ENCODE results near the gene MARCHF10.

DNA sequence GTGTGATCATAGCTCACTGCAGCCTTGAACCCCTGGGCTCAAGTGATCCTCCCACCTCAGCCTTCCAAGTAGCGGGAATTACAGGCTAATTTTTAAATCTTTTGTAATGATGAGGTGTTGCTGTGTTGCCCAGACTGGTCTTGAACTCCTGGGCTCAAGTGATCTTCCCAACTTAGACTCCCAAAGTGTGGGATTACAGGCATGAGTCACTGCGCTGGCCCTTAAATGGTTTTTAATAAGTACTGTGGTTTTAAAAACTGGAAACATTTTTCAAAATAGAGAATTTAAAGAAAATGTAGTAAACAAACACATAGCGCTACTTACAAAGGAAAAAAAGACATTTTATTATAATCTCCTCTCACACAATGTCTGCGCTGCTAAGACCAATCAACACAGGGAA lies 32.2 kb downstream of the MARCHF10 start:
- TF ChIP-seq SP1 (IDR thresholded peaks at IDR 0.05; ENCODE audit: low read depth) (no peak), EZH2 (IDR thresholded peaks at IDR 0.05) (no peak), EGR1 (IDR thresholded peaks at IDR 0.05; ENCODE audit: low read depth) (no peak), POLR2AphosphoS5 (IDR thresholded peaks at IDR 0.05; ENCODE audit: low read depth, low read length) (no peak), TCF7L2 (IDR thresholded peaks at IDR 0.05; ENCODE audit: borderline replicate concordance, extremely low read depth, insufficient read depth, insufficient read length) (no peak), ZNF274 (IDR thresholded peaks at IDR 0.05; ENCODE audit: low read depth, low read length) (no peak), POLR2A (IDR thresholded peaks at IDR 0.05; ENCODE audit: borderline replicate concordance, extremely low read depth, insufficient read depth, insufficient read length) (no peak), SRF (IDR thresholded peaks at IDR 0.05; ENCODE audit: low read depth) (no peak), YY1 (IDR thresholded peaks at IDR 0.05; ENCODE audit: extremely low read depth, insufficient replicate concordance, low read depth, low read length) (no peak), CEBPB (IDR thresholded peaks at IDR 0.05; ENCODE audit: low read depth) (no peak)
- TF ChIP-seq, protein P1, sequence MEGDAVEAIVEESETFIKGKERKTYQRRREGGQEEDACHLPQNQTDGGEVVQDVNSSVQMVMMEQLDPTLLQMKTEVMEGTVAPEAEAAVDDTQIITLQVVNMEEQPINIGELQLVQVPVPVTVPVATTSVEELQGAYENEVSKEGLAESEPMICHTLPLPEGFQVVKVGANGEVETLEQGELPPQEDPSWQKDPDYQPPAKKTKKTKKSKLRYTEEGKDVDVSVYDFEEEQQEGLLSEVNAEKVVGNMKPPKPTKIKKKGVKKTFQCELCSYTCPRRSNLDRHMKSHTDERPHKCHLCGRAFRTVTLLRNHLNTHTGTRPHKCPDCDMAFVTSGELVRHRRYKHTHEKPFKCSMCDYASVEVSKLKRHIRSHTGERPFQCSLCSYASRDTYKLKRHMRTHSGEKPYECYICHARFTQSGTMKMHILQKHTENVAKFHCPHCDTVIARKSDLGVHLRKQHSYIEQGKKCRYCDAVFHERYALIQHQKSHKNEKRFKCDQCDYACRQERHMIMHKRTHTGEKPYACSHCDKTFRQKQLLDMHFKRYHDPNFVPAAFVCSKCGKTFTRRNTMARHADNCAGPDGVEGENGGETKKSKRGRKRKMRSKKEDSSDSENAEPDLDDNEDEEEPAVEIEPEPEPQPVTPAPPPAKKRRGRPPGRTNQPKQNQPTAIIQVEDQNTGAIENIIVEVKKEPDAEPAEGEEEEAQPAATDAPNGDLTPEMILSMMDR (IDR thresholded peaks at IDR 0.05 in 2 of 3, conservative IDR thresholded peaks at IDR 0.05 in 1 of 3; ENCODE audit: borderline replicate concordance in 1 of 3, insufficient read depth in 1 of 3, low read depth in 2 of 3, low read length in 2 of 3) = no peak
- TF ChIP-seq, protein P2, sequence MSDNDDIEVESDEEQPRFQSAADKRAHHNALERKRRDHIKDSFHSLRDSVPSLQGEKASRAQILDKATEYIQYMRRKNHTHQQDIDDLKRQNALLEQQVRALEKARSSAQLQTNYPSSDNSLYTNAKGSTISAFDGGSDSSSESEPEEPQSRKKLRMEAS (IDR thresholded peaks at IDR 0.05) = no peak
- TF ChIP-seq, protein P3, sequence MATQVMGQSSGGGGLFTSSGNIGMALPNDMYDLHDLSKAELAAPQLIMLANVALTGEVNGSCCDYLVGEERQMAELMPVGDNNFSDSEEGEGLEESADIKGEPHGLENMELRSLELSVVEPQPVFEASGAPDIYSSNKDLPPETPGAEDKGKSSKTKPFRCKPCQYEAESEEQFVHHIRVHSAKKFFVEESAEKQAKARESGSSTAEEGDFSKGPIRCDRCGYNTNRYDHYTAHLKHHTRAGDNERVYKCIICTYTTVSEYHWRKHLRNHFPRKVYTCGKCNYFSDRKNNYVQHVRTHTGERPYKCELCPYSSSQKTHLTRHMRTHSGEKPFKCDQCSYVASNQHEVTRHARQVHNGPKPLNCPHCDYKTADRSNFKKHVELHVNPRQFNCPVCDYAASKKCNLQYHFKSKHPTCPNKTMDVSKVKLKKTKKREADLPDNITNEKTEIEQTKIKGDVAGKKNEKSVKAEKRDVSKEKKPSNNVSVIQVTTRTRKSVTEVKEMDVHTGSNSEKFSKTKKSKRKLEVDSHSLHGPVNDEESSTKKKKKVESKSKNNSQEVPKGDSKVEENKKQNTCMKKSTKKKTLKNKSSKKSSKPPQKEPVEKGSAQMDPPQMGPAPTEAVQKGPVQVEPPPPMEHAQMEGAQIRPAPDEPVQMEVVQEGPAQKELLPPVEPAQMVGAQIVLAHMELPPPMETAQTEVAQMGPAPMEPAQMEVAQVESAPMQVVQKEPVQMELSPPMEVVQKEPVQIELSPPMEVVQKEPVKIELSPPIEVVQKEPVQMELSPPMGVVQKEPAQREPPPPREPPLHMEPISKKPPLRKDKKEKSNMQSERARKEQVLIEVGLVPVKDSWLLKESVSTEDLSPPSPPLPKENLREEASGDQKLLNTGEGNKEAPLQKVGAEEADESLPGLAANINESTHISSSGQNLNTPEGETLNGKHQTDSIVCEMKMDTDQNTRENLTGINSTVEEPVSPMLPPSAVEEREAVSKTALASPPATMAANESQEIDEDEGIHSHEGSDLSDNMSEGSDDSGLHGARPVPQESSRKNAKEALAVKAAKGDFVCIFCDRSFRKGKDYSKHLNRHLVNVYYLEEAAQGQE (IDR thresholded peaks at IDR 0.05; ENCODE audit: low read depth) = no peak
